Psoas muscle (tissue), 8 donors: ENCODE results near the gene HMGN3. TPM values are rescaled to one million over a fixed set of nuclear protein-coding genes. Genes with fewer than 3 reads are reported as not detected.

Experiments used
- ATAC-seq, 4 donors: fragments of 200-7000 bp; cut with Tn5 transposase; one replicate each; pipeline ENCODE4 v1.9.1; 2020; ENCODE audit warnings: moderate library complexity in 3 of 4, mild to moderate bottlenecking in 2 of 4
- DNase-seq, 2 donors: peaks; one replicate each; pipeline ENCODE4 v3.0.0-alpha.2; 2020
- H3K27ac ChIP-seq: fragments of 200-600 bp; one replicate; pipeline ENCODE4 v1.8.0; 2022
- H3K27me3 ChIP-seq, 3 donors: fragments of 200-600 bp in 1 of 3; one replicate each; pipeline versions ENCODE4 v1.6.1 to v1.8.0; 2013 to 2022; ENCODE audit warnings: low read length in 2 of 3, mild to moderate bottlenecking in 2 of 3, moderate library complexity in 1 of 3; ENCODE audit not compliant: insufficient read depth in 3 of 3
- H3K36me3 ChIP-seq, 2 donors: fragments of 200-600 bp in 1 of 2; one replicate each; pipeline versions ENCODE4 v1.6.1 to v1.8.0; 2013 to 2022; ENCODE audit warnings: low read depth in 1 of 2, mild to moderate bottlenecking in 1 of 2, moderate library complexity in 1 of 2; ENCODE audit not compliant: insufficient read depth in 1 of 2
- H3K4me1 ChIP-seq: fragments of 200-600 bp; one replicate; pipeline ENCODE4 v1.8.0; 2022
- H3K4me3 ChIP-seq: fragments of 200-600 bp; one replicate; pipeline ENCODE4 v1.8.0; 2022; ENCODE audit warnings: mild to moderate bottlenecking
- H3K9me3 ChIP-seq: fragments of 200-600 bp; one replicate; pipeline ENCODE4 v1.8.0; 2022
- CTCF ChIP-seq: fragments of 200-600 bp; IDR thresholded peaks from one replicate; pipeline ENCODE4 v1.8.0; 2022; ENCODE audit warnings: antibody characterized with exemption
- WGBS, 3 donors: extraction: QIAGEN DNeasy Blood & Tissue Kit; methylation state at CpG; one replicate each; pipeline versions ENCODE4 v1.1.6 to v1.1.7; 2013; 5-methylcytosine and 5-hydroxymethylcytosine counted together
- intact Hi-C, 2 donors: fragments of 100-400 bp; cut with DNase I; formaldehyde crosslinking; loops; one replicate each; pipeline versions ENCODE4 v1.11.0 to v1.14.2; 2022
- polyA plus RNA-seq, 3 donors: library from polyadenylated mRNA; stranded (reverse); fragments of 200-250 nt; gene quantifications; one replicate each; pipeline ENCODE4 v1.2.3, GENCODE V29; 2013
- total RNA-seq, 4 donors: library from RNA; stranded (reverse); fragmentation: NEBNext Ultra II Directional in 2 of 4; extraction: Animal tissue kit (Norgen Biotek cat#: 25700) in 2 of 4; gene quantifications; one replicate each; pipeline versions ENCODE4 v1.2.1 to v1.2.4, GENCODE V29; 2021 to 2023
- donor health status: healthy with polysubstance abuse.
- donor health status: DM: no; HTN: no; CAD: no; lungs with moderate emphysema.
- donor health status: Bipolar disorder and iron deficiency.
- donor health status: healthy.
- donor health status: DM: yes; HTN: yes; CAD: no.
- donor health status: DM: no; HTN: no; CAD: no.
- donor health status: DM: no; HTN: no; CAD: no.
- donor health status: DM: yes; HTN: yes; CAD: no.

The HMGN3 gene
- total and polyA plus RNA-seq, 7 donors, result 20.5 to 50.1 (median 38.6) TPM

DNA sequence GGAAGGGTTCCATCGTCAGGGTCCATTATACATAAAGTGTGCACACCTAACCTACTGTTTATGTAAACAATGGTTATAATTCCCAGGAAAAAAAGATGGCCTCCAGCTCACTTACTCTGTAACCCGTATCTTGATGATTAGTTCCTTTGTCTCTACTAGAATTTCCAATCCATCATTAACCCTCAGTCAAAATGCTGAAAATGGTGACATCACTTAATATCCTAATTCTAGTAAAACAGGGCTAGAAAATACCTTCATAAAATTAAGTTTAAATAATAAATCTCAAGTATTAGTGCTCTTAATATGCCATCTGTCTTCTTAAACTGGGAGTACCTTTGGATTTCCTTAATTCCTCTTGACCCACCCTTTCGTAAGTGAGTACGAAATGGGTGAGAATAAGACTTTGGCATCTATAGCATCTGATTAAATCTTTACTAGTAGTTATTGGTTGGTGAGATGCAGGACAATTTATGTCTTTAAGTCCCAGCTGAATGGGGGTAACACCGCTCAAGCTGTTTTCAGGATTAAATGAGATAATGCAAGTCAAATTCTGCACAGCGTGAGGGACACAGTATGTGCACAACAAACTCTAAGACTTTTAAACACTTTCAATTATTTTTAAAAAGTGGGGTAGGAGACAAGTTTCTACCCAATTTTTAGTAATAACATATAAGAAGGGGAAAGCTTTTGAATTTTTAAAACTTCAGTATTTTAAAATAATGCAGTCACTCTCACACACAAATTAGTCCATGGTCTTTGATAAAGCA, 1.6 kb downstream of the HMGN3 start:
- no peak for TF ChIP-seq CTCF
- no peaks in the 10 kb centered on the region for H3K9me3 ChIP-seq
- peaks cover 17% of the 10 kb centered on the region for H3K4me1 ChIP-seq
- ATAC-seq, result no peak
- H3K27ac ChIP-seq, result peak overlapping the region; percentile 83
- H3K27me3 ChIP-seq, result no peaks in the 10 kb centered on the region
- intact Hi-C loops, result loop anchor here (2.0 to 10.0 kb wide), 3 partner anchors 154 to 302 kb away; partner anchors contain the start of genes PHIP (in 2 of the 2) and LCA5 (in 1 of the 2)
- H3K36me3 ChIP-seq, result no peaks in the 10 kb centered on the region
- WGBS, 3 donors, result 92 to 95% (median 92%) methylated on average over 6 of the region's 6 CpGs
- DNase-seq, result no peak
- H3K4me3 ChIP-seq, result peak overlapping the region; percentile 87

GRCh38 chr6:79231666-79232065, 2.8 kb downstream of the HMGN3 start:
- DNase-seq, result no peak
- no peak for TF ChIP-seq CTCF
- Histone ChIP-seq H3K4me1 (peaks cover 20% of the 10 kb centered on the region), H3K27ac (no peak overlapping the region), H3K9me3 (no peaks in the 10 kb centered on the region), H3K36me3 (no peaks in the 10 kb centered on the region), H3K27me3 (no peaks in the 10 kb centered on the region), H3K4me3 (no peak overlapping the region)
- ATAC-seq, result no peak
- intact Hi-C loops, result loop anchor here (2.0 to 10.0 kb wide), 3 partner anchors 153 to 303 kb away; partner anchors contain the start of genes PHIP (in 2 of the 2) and LCA5 (in 1 of the 2)

GRCh38 chr6:79231101-79231500, 3.4 kb downstream of the HMGN3 start:
- ATAC-seq (no peak), DNase-seq (no peak)
- H3K27ac ChIP-seq, result no peak overlapping the region
- peaks cover 26% of the 10 kb centered on the region for H3K4me1 ChIP-seq
- no peak overlapping the region for H3K4me3 ChIP-seq
- no peaks in the 10 kb centered on the region for H3K27me3 ChIP-seq
- H3K9me3 ChIP-seq, result no peaks in the 10 kb centered on the region
- H3K36me3 ChIP-seq, result no peaks in the 10 kb centered on the region
- intact Hi-C loops, result loop anchor here in 1 of 2 donors (5.0 to 10.0 kb wide), 2 partner anchors 154 to 304 kb away; partner anchors contain the start of genes LCA5 and PHIP
- TF ChIP-seq CTCF, result no peak
- WGBS, 3 donors, result 82 to 87% (median 84%) methylated on average over 4 of the region's 4 CpGs

GRCh38 chr6:79230149-79230548, 4.3 kb downstream of the HMGN3 start:
- ATAC-seq (no peak), DNase-seq (no peak)
- H3K27ac ChIP-seq, result no peak overlapping the region
- no peak overlapping the region for H3K4me3 ChIP-seq
- no peaks in the 10 kb centered on the region for H3K9me3 ChIP-seq
- intact Hi-C loops, result loop anchor here in 1 of 2 donors (5.0 to 10.0 kb wide), 2 partner anchors 153 to 305 kb away; partner anchors contain the start of genes LCA5 and PHIP
- 89 to 94% (median 92%) methylated on average over 2 of the region's 2 CpGs for WGBS, 3 donors
- no peaks in the 10 kb centered on the region for H3K27me3 ChIP-seq
- TF ChIP-seq CTCF, result no peak
- peaks cover 31% of the 10 kb centered on the region for H3K4me1 ChIP-seq
- H3K36me3 ChIP-seq, result no peaks in the 10 kb centered on the region
